GM18867 (cell line): ENCODE results near the gene EFNA5.
"Not testable (repeated sequence)": the region's sequence is repeated elsewhere in the genome, so short reads cannot be mapped to it uniquely, and the experiment has no call there.

ENCODE experiments used
- ATAC-seq: cut with Tn5 transposase; IDR thresholded peaks from one replicate; pipeline ENCODE4 v1.9.1; 2021; ENCODE audit warnings: mild to moderate bottlenecking, moderate library complexity; ENCODE audit not compliant: unreplicated experiment

The EFNA5 gene

DNA sequence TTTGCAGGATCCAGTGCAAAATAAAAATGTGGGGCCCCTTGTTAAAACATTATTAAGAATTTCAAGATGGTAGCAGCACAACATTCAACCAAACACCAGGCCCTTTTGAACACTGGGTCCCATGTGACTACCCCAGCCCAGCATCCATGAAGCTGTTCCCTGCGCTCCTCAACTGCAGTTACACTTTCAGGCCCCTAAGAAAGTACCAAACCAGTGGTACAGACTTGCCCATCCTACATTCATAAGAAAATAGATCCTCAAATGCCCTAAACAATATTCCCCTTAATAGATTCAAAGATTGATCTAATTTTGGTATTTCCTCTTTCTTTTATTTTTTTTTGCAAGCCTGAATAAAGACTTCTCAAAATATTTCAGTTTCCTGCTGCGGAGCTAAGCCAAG, 201.7 kb downstream of the EFNA5 start:
- ATAC-seq, result no peak

- no peak for ATAC-seq
Measured at GRCh38 chr5:107468276-107468675, 202.5 kb downstream of the EFNA5 start.

GRCh38 chr5:107467137-107467932, 203.4 kb downstream of the EFNA5 start:
- no peak for ATAC-seq

DNA sequence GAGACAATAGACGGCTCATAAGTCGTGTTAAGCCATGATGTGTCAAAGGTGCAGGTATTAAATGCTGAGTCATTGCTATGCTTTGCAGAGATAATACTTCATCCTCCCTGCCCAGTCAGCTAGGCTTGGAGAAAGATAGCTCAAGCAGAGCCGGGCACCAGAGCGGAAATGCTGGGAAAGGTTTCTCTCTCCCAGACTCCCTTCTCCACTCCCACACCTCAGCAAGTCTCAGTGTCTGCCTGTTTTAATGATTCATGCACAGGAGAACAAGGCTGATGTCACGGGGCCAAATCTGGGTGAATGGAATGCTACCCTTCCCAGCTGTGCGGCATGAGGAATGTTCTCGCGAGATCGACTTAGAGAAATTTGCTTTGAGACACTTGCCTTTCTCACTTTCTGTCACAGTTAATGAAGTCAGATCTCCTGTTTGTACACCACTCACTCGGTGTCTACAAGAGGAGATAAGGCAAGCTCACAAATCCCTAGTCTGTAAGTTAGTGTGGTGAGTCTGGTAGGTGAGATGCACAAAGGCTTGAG, 204.4 kb downstream of the EFNA5 start:
- no peak for ATAC-seq

- ATAC-seq, result peak; percentile 31
Measured at GRCh38 chr5:107464876-107465275, 205.9 kb downstream of the EFNA5 start.

GRCh38 chr5:107464416-107464815, 206.3 kb downstream of the EFNA5 start:
- peak; percentile 58 for ATAC-seq

DNA sequence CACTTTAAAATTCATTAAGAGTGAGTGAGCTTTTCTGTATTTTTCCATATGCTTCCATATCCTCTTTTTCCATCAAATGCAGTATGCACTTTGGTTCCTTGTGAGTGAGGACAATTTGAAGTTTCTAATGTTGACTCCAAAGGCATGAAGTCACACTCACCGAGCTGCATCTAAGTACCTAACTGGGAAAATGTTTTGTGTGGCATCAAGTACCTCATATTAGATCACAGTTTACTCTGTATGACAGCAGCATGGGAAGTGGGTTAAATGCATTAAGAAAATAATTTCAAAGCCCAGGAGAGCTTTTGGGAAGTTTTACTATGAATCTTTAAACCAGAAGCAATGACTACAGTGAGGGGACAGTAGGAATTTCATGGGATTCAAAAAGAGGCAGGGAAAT, 207.0 kb downstream of the EFNA5 start:
- no peak for ATAC-seq

DNA sequence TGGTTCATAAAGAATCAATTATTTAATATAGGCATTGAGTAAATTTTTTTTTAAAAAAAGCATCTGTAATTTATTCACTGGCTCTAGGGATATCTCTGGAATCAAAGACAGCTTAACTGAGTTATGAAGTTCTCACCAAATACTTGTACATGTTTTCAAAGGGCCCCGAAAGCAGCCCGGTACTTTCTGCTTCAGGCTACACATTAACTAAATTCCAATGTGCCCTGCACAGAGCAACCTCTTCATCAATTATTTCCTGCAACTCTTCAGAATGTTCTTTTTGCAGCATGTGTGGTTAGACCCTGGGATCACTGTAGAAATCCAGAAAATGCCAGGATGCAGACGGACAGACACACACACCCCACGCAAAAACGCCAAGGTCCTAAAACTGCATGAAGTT, 209.0 kb downstream of the EFNA5 start:
- no peak for ATAC-seq

- ATAC-seq, result no peak
Measured at GRCh38 chr5:107460789-107461188, 209.9 kb downstream of the EFNA5 start.

GRCh38 chr5:107459605-107460004, 211.1 kb downstream of the EFNA5 start:
- no peak for ATAC-seq

DNA sequence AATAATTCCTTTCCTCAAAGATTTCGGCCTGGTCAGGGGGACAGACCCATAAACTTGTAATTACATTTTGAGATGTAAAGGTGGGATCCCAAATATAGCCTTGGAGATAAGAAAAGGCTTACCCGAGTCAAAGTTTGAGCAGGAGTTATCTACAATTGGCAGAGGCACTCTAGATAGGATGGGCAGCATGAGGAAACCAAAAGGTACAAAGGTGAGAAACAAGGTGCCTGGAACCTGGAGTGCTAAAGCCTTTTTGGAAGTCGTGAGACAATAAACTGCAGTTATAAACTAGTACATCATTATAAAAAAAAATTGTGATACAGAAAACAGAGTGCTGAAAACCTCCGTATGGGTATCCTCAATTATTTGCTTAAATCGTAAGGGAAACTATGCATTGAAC, 212.4 kb downstream of the EFNA5 start:
- no peak for ATAC-seq

- no peak for ATAC-seq
Measured at GRCh38 chr5:107457881-107458280, 212.9 kb downstream of the EFNA5 start.

DNA sequence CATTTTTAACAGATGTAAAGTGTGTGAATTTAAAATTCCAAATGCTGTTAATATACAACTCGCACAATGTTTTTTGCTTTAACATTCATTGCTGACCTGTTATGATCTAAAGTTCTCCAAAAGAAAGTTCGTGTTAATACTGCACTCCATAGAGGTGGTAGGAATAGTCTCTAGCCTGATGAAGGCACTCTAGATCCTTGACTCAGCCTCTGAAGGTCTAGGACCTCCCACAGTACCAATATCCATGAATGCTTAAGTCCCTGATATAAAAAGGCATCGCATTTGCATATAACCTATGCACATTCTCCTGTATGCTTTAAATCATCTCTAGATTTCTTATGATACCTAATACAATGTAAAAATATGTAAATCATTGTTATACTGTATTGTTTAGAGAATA, 213.6 kb downstream of the EFNA5 start:
- no peak for ATAC-seq

GRCh38 chr5:107456281-107456715, 214.4 kb downstream of the EFNA5 start:
- ATAC-seq, result peak; percentile 77

DNA sequence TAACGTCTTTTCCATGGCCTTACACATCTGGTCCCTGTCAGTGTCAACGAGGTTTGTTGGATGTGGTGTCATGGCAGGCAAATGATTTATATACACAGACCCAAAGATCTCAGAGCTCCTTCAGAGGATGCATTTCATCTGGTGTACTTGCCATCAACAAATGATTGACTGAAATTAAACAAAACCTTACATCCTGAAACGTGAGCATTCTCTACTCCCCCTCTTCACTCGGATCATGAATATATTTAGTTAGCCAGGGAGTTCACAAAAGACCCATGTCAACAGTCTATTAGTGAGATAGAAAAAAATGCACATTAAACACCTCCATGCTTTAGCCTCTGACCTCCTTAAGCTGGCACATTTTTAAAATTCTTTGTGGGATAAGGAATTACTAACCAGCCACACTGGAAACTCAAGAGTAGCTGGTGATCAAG, 215.6 kb downstream of the EFNA5 start:
- ATAC-seq, result no peak

DNA sequence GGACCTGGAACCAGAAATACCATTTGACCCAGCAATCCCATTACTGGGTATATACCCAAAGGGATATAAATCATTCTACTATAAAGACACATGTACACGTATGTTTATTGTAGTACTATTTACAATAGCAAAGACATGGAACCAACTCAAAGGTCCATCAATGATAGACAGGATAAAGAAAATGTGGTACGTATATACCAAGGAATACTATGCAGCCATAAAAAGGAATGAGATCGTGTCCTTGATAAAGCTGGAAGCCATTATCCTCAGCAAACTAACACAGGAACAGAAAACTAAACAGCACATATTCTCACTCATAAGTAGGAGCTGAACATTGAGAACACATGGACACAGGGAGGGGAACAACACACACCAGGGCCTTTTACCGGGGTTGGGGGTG, 218.9 kb downstream of the EFNA5 start:
- not testable (repeated sequence) for ATAC-seq

DNA sequence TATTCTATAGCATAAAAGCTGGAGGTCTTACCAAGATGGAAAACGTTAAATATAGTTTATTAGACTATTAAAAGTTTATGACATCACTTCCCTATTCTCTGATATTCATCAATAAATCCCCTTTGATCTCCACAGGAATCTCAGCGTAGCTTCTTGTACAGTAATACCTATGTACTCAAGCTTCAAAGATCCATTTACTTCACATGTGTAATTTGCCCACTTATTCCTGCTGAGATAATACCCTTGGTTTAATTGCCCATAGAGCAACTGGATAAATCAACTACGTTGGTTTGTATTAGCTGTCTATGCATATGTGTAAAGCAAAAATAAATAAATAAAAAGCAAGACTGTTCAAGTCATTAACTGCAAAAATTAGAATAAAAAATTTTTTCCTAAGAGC, 219.7 kb downstream of the EFNA5 start:
- ATAC-seq, result no peak

DNA sequence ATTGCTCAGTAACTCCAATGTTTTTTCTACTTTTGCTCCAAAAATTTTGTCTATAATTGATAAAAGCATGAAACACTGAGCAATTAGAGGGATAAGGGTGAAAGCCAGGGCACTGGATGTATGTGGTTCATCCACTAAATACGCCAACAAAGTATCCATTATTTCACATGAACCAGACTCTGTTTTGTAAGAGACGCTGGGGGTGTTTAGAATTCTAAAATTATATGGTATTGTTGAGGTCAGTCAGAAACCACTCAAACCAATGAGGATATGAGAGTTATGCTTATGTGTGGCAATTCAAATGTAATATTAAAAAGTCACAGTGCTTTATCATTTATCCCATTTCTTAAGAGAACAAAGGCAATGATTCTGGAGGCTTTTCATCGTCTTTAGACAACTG, 220.2 kb downstream of the EFNA5 start:
- ATAC-seq, result no peak

DNA sequence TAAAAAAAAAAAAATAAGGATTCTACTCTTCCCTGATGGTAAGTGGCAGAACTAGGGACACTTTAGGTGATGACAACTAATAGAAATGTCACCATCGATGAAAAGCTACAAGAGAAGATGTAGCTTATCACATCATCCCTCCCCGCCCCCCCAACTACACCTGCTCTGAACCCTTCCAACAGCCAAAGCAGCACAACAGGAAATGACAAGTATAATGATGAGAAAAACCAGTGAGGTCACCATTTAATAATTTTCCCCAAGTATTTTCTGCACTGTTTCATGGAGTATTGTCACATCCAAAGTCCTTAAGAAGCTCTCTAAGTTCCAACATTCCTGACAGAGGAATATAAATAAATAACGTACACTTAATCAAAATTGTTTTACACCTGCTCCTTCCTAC, 221.4 kb downstream of the EFNA5 start:
- no peak for ATAC-seq

DNA sequence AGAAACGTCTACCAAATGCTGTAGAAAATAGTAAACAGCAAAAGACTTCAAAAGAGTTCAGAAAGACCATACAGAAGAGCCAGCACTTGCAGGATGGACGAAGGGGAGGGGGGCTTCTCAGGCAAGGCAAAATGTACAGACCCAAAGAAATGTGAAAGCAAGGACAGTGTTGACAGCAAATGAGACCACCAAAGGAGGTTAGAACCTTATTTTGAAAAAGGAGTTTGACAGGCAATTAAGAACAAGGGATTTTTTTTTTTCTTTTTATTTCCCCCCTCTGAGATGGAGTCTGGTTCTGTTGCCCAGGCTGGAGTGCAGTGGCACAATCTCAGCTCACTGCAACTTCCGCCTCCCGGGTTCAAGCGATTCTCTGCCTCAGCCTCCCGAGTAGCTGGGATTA, 223.2 kb downstream of the EFNA5 start:
- ATAC-seq, result no peak

DNA sequence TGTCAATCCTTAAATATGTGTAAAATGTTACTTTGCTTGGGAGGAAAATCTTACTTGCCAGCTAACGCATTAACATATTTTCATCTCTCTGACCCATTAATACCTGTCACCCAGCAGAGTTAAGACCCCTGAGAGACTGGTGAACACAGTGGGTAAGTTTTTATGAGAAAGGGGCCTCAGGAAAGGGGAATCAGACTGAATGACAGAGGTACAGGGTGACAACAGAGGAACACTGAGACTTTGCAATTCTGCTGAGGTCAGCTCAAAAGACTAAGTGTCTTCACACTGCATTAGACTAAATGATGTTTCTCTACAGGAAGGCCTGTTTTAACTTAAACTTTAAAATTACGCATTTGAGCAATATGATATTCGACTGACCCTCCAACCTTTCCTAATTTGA, 223.8 kb downstream of the EFNA5 start:
- no peak for ATAC-seq

GRCh38 chr5:107444300-107444699, 226.4 kb downstream of the EFNA5 start:
- no peak for ATAC-seq

DNA sequence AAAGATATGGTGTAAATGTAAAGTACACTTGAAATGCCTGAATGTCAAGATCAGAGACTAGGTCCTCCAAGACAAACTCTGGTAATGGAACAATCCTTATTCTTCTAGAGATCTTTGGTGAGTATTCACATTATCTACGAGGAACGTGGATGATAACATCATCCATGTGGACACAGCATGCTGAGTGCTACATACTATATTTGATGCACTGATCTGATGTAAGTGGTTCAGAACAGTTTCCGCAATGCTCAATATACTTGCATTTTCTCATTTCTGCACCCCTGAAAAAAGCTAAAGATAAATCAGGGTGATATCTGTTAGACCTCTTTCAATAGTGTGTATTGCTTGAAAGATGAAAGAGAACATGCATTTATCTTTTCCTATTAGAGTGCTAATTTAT, 226.8 kb downstream of the EFNA5 start:
- no peak for ATAC-seq
